SK-N-SH treated with all-trans-retinoic acid at 6 μM for 48 hours (cell line): ENCODE data around the gene PSPN.
A peak's percentile ranks its signal among the peaks of the same experiment; 100 is the strongest.

Experiments
- ATAC-seq: fragments of 200-7000 bp; cut with Tn5 transposase; 3 replicates; pipeline ENCODE4 v1.9.1; 2020; ENCODE audit warnings: mild to moderate bottlenecking, moderate library complexity
- ARNTL ChIP-seq: fragments of 450-650 bp; formaldehyde crosslinking; IDR thresholded peaks from 2 replicates; pipeline ENCODE4 v1.5.0; 2020; ENCODE audit warnings: low read depth, mild to moderate bottlenecking, moderate library complexity, borderline replicate concordance
- BACH2 ChIP-seq: fragments of 250-450 bp; sonication (Bioruptor Pico); IDR thresholded peaks from 2 replicates; pipeline ENCODE4 v1.9.0; 2021; ENCODE audit warnings: mild to moderate bottlenecking, borderline replicate concordance
- CSDC2 ChIP-seq: fragments of 250-450 bp; sonication (Bioruptor Pico); IDR thresholded peaks from 2 replicates; pipeline ENCODE4 v1.5.0; 2020; ENCODE audit warnings: mild to moderate bottlenecking, moderate library complexity
- ESRRG ChIP-seq: fragments of 250-450 bp; sonication (Bioruptor Pico); IDR thresholded peaks from 2 replicates; pipeline ENCODE4 v1.6.1; 2021; ENCODE audit warnings: mild to moderate bottlenecking
- GLIS3 ChIP-seq: fragments of 250-450 bp; sonication (Bioruptor Pico); IDR thresholded peaks from 2 replicates; pipeline ENCODE4 v1.5.0; 2020; ENCODE audit warnings: mild to moderate bottlenecking, moderate library complexity
- ISL1 ChIP-seq: fragments of 250-450 bp; sonication (Bioruptor Pico); IDR thresholded peaks from 2 replicates; pipeline ENCODE4 v2.1.2; 2022; ENCODE audit warnings: mild to moderate bottlenecking, moderate library complexity
- OSR1 ChIP-seq: fragments of 250-450 bp; sonication (Bioruptor Pico); IDR thresholded peaks from 2 replicates; pipeline ENCODE4 v1.8.0; 2022; ENCODE audit warnings: moderate library complexity, mild to moderate bottlenecking, inconsistent platforms
- PPARA ChIP-seq: fragments of 250-450 bp; sonication (Bioruptor Pico); IDR thresholded peaks from 2 replicates; pipeline ENCODE4 v1.5.0; 2020; ENCODE audit warnings: mild to moderate bottlenecking, borderline replicate concordance
- RARB ChIP-seq: fragments of 250-450 bp; sonication (Bioruptor Pico); IDR thresholded peaks from 2 replicates; pipeline ENCODE4 v1.8.0; 2021; ENCODE audit warnings: mild to moderate bottlenecking, moderate library complexity
- SNAI2 ChIP-seq: fragments of 250-450 bp; sonication (Bioruptor Pico); IDR thresholded peaks from 2 replicates; pipeline ENCODE4 v1.5.0; 2020; ENCODE audit warnings: mild to moderate bottlenecking, moderate library complexity
- TCF4 ChIP-seq: fragments of 250-450 bp; sonication (Bioruptor Pico); IDR thresholded peaks from 2 replicates; pipeline ENCODE4 v1.8.0; 2021; ENCODE audit warnings: mild to moderate bottlenecking, moderate library complexity, borderline replicate concordance
- TOX ChIP-seq: fragments of 250-450 bp; sonication (Bioruptor Pico); IDR thresholded peaks from 2 replicates; pipeline ENCODE4 v1.8.0; 2021; ENCODE audit warnings: mild to moderate bottlenecking, moderate library complexity, borderline replicate concordance
- ZC3H10 ChIP-seq: fragments of 250-450 bp; sonication (Bioruptor Pico); IDR thresholded peaks from 2 replicates; pipeline ENCODE4 v1.5.1; 2021; ENCODE audit warnings: mild to moderate bottlenecking, moderate library complexity
- ZFP3 ChIP-seq: fragments of 250-450 bp; sonication (Bioruptor Pico); IDR thresholded peaks from 2 replicates; pipeline ENCODE4 v1.5.0; 2020; ENCODE audit warnings: mild to moderate bottlenecking, moderate library complexity
- ZFP30 ChIP-seq: fragments of 450-650 bp; formaldehyde crosslinking; IDR thresholded peaks from 2 replicates; pipeline ENCODE4 v1.5.0; 2022; ENCODE audit warnings: mild to moderate bottlenecking, moderate library complexity
- ZNF565 ChIP-seq: fragments of 450-650 bp; formaldehyde crosslinking; conservative IDR thresholded peaks from 2 replicates; pipeline ENCODE4 v1.5.0; 2020; ENCODE audit warnings: low read depth, mild to moderate bottlenecking, moderate library complexity
- ZNF70 ChIP-seq: fragments of 450-650 bp; formaldehyde crosslinking; IDR thresholded peaks from 2 replicates; pipeline ENCODE4 v1.5.0; 2020; ENCODE audit warnings: mild to moderate bottlenecking, moderate library complexity
- ZNF8 ChIP-seq: fragments of 450-650 bp; formaldehyde crosslinking; IDR thresholded peaks from 2 replicates; pipeline ENCODE4 v1.5.0; 2020; ENCODE audit warnings: mild to moderate bottlenecking, moderate library complexity
- TF ChIP-seq, protein P1 (sequence below): fragments of 250-450 bp; sonication (Bioruptor Pico); IDR thresholded peaks from 2 replicates; pipeline ENCODE4 v1.8.0; 2020; ENCODE audit warnings: mild to moderate bottlenecking, moderate library complexity, borderline replicate concordance
- TF ChIP-seq, protein P2 (sequence below): fragments of 250-450 bp; sonication (Bioruptor Pico); IDR thresholded peaks from 2 replicates; pipeline ENCODE4 v1.5.1; 2021; ENCODE audit warnings: mild to moderate bottlenecking, moderate library complexity
- TF ChIP-seq, protein P3 (sequence below): fragments of 250-450 bp; sonication (Bioruptor Pico); IDR thresholded peaks from 2 replicates; pipeline ENCODE4 v1.8.0; 2021; ENCODE audit warnings: low read depth, mild to moderate bottlenecking, moderate library complexity, borderline replicate concordance
- TF ChIP-seq, protein P4 (sequence below): fragments of 250-450 bp; sonication (Bioruptor Pico); IDR thresholded peaks from 2 replicates; pipeline ENCODE4 v1.5.1; 2020; ENCODE audit warnings: low read depth, mild to moderate bottlenecking, moderate library complexity
- TF ChIP-seq, protein P5 (sequence below): fragments of 250-450 bp; sonication (Bioruptor Pico); IDR thresholded peaks from 2 replicates; pipeline ENCODE4 v1.5.0; 2020; ENCODE audit warnings: mild to moderate bottlenecking, moderate library complexity

PSPN gene, protein sequence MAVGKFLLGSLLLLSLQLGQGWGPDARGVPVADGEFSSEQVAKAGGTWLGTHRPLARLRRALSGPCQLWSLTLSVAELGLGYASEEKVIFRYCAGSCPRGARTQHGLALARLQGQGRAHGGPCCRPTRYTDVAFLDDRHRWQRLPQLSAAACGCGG

DNA sequence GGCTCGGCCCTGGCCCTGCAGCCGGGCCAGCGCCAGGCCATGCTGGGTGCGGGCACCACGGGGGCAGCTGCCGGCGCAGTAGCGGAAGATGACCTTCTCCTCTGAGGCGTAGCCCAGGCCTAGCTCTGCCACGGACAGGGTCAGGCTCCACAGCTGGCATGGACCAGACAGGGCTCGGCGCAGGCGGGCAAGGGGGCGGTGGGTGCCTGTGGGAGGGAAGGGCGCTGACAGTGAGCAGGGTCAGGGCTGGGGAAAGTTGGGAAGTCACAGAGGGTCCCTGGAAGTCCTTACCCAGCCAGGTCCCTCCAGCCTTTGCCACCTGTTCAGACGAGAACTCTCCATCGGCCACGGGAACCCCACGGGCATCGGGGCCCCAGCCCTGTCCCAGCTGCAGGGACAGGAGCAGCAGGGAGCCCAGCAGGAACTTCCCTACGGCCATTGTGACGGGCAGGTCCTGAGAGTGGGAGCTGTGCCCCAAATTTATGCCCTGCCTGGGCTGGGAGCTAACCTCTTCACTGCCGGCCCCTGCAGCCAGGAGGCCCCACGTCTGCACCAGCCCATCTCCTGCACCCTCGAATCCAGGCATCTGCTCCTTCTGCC is at the start of gene PSPN:
Gene PSPN (minus strand): TSS at position 523 of the 600 bp plus-strand sequence. CDS start 84 bp downstream, at position 439.
- ATAC-seq: no peak
- TF ChIP-seq, protein P1, sequence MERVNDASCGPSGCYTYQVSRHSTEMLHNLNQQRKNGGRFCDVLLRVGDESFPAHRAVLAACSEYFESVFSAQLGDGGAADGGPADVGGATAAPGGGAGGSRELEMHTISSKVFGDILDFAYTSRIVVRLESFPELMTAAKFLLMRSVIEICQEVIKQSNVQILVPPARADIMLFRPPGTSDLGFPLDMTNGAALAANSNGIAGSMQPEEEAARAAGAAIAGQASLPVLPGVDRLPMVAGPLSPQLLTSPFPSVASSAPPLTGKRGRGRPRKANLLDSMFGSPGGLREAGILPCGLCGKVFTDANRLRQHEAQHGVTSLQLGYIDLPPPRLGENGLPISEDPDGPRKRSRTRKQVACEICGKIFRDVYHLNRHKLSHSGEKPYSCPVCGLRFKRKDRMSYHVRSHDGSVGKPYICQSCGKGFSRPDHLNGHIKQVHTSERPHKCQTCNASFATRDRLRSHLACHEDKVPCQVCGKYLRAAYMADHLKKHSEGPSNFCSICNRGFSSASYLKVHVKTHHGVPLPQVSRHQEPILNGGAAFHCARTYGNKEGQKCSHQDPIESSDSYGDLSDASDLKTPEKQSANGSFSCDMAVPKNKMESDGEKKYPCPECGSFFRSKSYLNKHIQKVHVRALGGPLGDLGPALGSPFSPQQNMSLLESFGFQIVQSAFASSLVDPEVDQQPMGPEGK (CRISPR knock-in tag): no peak
- TF ChIP-seq, protein P2, sequence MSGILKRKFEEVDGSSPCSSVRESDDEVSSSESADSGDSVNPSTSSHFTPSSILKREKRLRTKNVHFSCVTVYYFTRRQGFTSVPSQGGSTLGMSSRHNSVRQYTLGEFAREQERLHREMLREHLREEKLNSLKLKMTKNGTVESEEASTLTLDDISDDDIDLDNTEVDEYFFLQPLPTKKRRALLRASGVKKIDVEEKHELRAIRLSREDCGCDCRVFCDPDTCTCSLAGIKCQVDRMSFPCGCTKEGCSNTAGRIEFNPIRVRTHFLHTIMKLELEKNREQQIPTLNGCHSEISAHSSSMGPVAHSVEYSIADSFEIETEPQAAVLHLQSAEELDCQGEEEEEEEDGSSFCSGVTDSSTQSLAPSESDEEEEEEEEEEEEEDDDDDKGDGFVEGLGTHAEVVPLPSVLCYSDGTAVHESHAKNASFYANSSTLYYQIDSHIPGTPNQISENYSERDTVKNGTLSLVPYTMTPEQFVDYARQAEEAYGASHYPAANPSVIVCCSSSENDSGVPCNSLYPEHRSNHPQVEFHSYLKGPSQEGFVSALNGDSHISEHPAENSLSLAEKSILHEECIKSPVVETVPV (CRISPR knock-in tag): no peak

DNA sequence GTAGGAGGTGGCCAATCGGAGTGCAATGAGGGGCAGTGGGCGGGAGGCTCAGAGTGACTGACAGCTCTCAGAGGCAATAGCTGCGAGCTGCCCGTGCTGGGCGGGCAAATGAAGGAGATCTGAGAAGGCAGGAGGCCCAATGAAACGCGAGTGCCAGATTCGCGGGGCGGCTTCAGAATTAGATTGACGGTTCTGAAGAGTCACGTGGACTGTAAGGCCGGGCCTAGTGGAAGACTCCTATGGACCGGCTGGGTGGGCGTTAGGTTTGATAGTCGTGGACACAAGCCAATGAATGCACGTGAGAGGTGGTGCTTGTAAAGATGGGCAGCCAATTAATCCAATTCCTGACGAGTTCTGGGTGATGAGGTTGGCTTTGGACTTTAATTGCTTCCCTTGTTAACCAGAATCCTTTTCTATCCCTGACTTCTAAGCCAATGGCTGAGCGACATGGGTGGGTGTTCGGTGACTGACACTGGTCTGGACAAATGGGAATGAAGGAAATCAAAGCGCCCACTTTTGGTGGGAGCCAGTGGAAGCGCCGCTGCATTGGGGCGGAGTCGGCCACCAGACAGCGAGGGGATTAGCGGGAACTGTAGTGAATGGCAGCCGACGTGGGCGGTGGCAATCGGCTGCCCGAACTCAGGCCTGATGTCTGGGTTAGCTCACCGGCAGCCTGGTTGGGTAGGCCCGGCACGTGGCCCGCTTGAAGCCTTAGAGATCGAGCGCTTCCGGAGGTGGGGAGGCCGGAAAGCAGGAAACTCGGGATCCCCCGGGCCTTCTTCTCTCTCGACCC is 49.4 kb upstream of the PSPN start:
- 0 out of 2 replicates have a peak, but pooled peaks have one; percentile 39 for TF ChIP-seq ZFP30 (CRISPR knock-in tag)
- TF ChIP-seq SNAI2 (CRISPR knock-in tag): peak; percentile 88; the same call in 1 of the 2 replicates
- TF ChIP-seq, protein P3, sequence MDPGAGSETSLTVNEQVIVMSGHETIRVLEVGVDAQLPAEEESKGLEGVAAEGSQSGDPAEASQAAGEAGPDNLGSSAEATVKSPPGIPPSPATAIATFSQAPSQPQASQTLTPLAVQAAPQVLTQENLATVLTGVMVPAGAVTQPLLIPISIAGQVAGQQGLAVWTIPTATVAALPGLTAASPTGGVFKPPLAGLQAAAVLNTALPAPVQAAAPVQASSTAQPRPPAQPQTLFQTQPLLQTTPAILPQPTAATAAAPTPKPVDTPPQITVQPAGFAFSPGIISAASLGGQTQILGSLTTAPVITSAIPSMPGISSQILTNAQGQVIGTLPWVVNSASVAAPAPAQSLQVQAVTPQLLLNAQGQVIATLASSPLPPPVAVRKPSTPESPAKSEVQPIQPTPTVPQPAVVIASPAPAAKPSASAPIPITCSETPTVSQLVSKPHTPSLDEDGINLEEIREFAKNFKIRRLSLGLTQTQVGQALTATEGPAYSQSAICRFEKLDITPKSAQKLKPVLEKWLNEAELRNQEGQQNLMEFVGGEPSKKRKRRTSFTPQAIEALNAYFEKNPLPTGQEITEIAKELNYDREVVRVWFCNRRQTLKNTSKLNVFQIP (CRISPR knock-in tag): no peak
- TF ChIP-seq GLIS3: no peak
- no peak; the same call in 1 of the 2 replicates for TF ChIP-seq CSDC2 (CRISPR knock-in tag)
- TF ChIP-seq TCF4 (CRISPR knock-in tag): no peak
- TF ChIP-seq ZFP3: no peak
- no peak for TF ChIP-seq ESRRG
- no peak for TF ChIP-seq ZC3H10 (CRISPR knock-in tag)
- 0 out of 2 replicates have a peak, but pooled peaks have one; percentile 52 for TF ChIP-seq BACH2 (CRISPR knock-in tag)
- no peak for TF ChIP-seq RARB (CRISPR knock-in tag)
- TF ChIP-seq, protein P4, sequence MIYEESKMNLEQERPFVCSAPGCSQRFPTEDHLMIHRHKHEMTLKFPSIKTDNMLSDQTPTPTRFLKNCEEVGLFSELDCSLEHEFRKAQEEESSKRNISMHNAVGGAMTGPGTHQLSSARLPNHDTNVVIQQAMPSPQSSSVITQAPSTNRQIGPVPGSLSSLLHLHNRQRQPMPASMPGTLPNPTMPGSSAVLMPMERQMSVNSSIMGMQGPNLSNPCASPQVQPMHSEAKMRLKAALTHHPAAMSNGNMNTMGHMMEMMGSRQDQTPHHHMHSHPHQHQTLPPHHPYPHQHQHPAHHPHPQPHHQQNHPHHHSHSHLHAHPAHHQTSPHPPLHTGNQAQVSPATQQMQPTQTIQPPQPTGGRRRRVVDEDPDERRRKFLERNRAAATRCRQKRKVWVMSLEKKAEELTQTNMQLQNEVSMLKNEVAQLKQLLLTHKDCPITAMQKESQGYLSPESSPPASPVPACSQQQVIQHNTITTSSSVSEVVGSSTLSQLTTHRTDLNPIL (CRISPR knock-in tag): no peak
- TF ChIP-seq, protein P2 (CRISPR knock-in tag): no peak
- TF ChIP-seq ARNTL (CRISPR knock-in tag): no peak
- TF ChIP-seq ZNF565 (CRISPR knock-in tag): no peak
- no peak for TF ChIP-seq TOX (CRISPR knock-in tag)
- no peak for TF ChIP-seq PPARA (CRISPR knock-in tag)
- no peak for TF ChIP-seq ISL1
- no peak for TF ChIP-seq OSR1 (CRISPR knock-in tag)
- TF ChIP-seq, protein P5, sequence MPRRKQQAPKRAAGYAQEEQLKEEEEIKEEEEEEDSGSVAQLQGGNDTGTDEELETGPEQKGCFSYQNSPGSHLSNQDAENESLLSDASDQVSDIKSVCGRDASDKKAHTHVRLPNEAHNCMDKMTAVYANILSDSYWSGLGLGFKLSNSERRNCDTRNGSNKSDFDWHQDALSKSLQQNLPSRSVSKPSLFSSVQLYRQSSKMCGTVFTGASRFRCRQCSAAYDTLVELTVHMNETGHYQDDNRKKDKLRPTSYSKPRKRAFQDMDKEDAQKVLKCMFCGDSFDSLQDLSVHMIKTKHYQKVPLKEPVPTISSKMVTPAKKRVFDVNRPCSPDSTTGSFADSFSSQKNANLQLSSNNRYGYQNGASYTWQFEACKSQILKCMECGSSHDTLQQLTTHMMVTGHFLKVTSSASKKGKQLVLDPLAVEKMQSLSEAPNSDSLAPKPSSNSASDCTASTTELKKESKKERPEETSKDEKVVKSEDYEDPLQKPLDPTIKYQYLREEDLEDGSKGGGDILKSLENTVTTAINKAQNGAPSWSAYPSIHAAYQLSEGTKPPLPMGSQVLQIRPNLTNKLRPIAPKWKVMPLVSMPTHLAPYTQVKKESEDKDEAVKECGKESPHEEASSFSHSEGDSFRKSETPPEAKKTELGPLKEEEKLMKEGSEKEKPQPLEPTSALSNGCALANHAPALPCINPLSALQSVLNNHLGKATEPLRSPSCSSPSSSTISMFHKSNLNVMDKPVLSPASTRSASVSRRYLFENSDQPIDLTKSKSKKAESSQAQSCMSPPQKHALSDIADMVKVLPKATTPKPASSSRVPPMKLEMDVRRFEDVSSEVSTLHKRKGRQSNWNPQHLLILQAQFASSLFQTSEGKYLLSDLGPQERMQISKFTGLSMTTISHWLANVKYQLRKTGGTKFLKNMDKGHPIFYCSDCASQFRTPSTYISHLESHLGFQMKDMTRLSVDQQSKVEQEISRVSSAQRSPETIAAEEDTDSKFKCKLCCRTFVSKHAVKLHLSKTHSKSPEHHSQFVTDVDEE (CRISPR knock-in tag): peak; percentile 65
- no peak for TF ChIP-seq ZNF8 (CRISPR knock-in tag)
- TF ChIP-seq, protein P1 (CRISPR knock-in tag): no peak
- no peak for TF ChIP-seq ZNF70
- peak; percentile 94 for ATAC-seq
